Activated B cell treated with CpG ODN at 0.5 μM for 24 hours (primary cell): ENCODE results near the gene KATNB1. TPM values are rescaled to one million over a fixed set of nuclear protein-coding genes. Genes with fewer than 3 reads are reported as not detected.

Experiments
- ATAC-seq: fragments of 200-7000 bp; cut with Tn5 transposase; one replicate; pipeline ENCODE4 v1.10.0; 2021; ENCODE audit warnings: low read depth, mild to moderate bottlenecking, moderate library complexity
- CTCF ChIA-PET: fragments of 350-600 bp; sonication (Branson Sonifier 250); formaldehyde crosslinking; loops from one replicate; lab custom pipeline; 2021; ENCODE audit warnings: antibody characterized with exemption; lab: Charles Lee
- POLR2A ChIA-PET: fragments of 350-600 bp; sonication (Branson Sonifier 250); formaldehyde crosslinking; loops from one replicate; lab custom pipeline; 2021; ENCODE audit warnings: antibody characterized with exemption; lab: Charles Lee
- DNase-seq: peaks from one replicate; pipeline ENCODE4 v3.0.0; 2022
- H3K27ac Mint-ChIP-seq: one replicate; pipeline ENCODE4 v1.8.0; 2020; ENCODE audit warnings: mixed read lengths
- H3K27me3 Mint-ChIP-seq: one replicate; pipeline ENCODE4 v1.8.0; 2021; ENCODE audit warnings: mixed read lengths
- H3K36me3 Mint-ChIP-seq: one replicate; pipeline ENCODE4 v1.8.0; 2021; ENCODE audit warnings: low read depth, mixed read lengths
- H3K4me1 Mint-ChIP-seq: one replicate; pipeline ENCODE4 v1.8.0; 2021; ENCODE audit warnings: mixed read lengths
- H3K4me3 Mint-ChIP-seq: one replicate; pipeline ENCODE4 v1.8.0; 2020; ENCODE audit warnings: mild to moderate bottlenecking, mixed read lengths
- H3K9me3 Mint-ChIP-seq: one replicate; pipeline ENCODE4 v1.8.0; 2020; ENCODE audit warnings: mixed read lengths
- CTCF ChIP-seq: fragments of 200-600 bp; IDR thresholded peaks from one replicate; pipeline ENCODE4 v1.8.0; 2022; ENCODE audit warnings: antibody characterized with exemption, mild to moderate bottlenecking
- intact Hi-C: fragments of 100-400 bp; cut with micrococcal nuclease; formaldehyde crosslinking; loops from one replicate; pipeline ENCODE4 v1.15.1; 2024
- total RNA-seq: library from RNA; stranded (reverse); gene quantifications from 2 replicates; pipeline ENCODE4 v1.2.3, GENCODE V29; 2022

Gene KATNB1
- total RNA-seq, 1 donor from 2014 or later, result 16.8 TPM

- H3K4me3 Mint-ChIP-seq, result no peak overlapping the region
- POLR2A ChIA-PET, result no interaction called here
- no peaks in the 10 kb centered on the region for H3K9me3 Mint-ChIP-seq
- intact Hi-C loops, result no loop called here
- H3K27ac Mint-ChIP-seq, result no peak overlapping the region
- no peaks in the 10 kb centered on the region for H3K4me1 Mint-ChIP-seq
- no peaks in the 10 kb centered on the region for H3K36me3 Mint-ChIP-seq
- no peak for DNase-seq
- CTCF ChIA-PET, result no interaction called here
- H3K27me3 Mint-ChIP-seq, result peaks cover 7% of the 10 kb centered on the region
- no peak for ATAC-seq
- TF ChIP-seq CTCF, result no peak
These were observed 52.8 kb downstream of the KATNB1 start for GRCh38 chr16:57788252-57788841.

- intact Hi-C loops, result no loop called here
- no peaks in the 10 kb centered on the region for H3K36me3 Mint-ChIP-seq
- ChIA-PET CTCF (no interaction called here), POLR2A (no interaction called here)
- H3K4me1 Mint-ChIP-seq, result no peaks in the 10 kb centered on the region
- H3K27ac Mint-ChIP-seq, result no peak overlapping the region
- peaks cover 7% of the 10 kb centered on the region for H3K27me3 Mint-ChIP-seq
- TF ChIP-seq CTCF, result no peak
- H3K9me3 Mint-ChIP-seq, result no peaks in the 10 kb centered on the region
- no peak for ATAC-seq
- H3K4me3 Mint-ChIP-seq, result no peak overlapping the region
- no peak for DNase-seq
These were observed 53.4 kb downstream of the KATNB1 start for GRCh38 chr16:57788951-57789350.

GRCh38 chr16:57791195-57791892 lies 55.8 kb downstream of the KATNB1 start:
- H3K27me3 Mint-ChIP-seq, result peaks cover 2% of the 10 kb centered on the region
- intact Hi-C loops, result no loop called here

GRCh38 chr16:57791893-57792461 lies 56.4 kb downstream of the KATNB1 start:
- no peak for TF ChIP-seq CTCF
- Mint-ChIP-seq H3K4me3 (no peak overlapping the region), H3K4me1 (no peaks in the 10 kb centered on the region), H3K27ac (no peak overlapping the region), H3K27me3 (peaks cover 4% of the 10 kb centered on the region), H3K9me3 (no peaks in the 10 kb centered on the region), H3K36me3 (no peaks in the 10 kb centered on the region)
- intact Hi-C loops, result no loop called here
- no peak for DNase-seq
- ChIA-PET CTCF (no interaction called here), POLR2A (no interaction called here)
- ATAC-seq, result no peak

More at GRCh38 chr16:57791195-57791892, 55.8 kb downstream of the KATNB1 start:
- Mint-ChIP-seq H3K4me1 (no peaks in the 10 kb centered on the region), H3K4me3 (no peak overlapping the region), H3K9me3 (no peaks in the 10 kb centered on the region), H3K27ac (no peak overlapping the region), H3K36me3 (no peaks in the 10 kb centered on the region)
- no peak for DNase-seq
- ATAC-seq, result no peak
- no peak for TF ChIP-seq CTCF
- ChIA-PET CTCF (no interaction called here), POLR2A (no interaction called here)

- ChIA-PET POLR2A (no interaction called here), CTCF (no interaction called here)
- H3K4me3 Mint-ChIP-seq, result no peak overlapping the region
- H3K27me3 Mint-ChIP-seq, result peaks cover 20% of the 10 kb centered on the region
- no peak for ATAC-seq
- H3K36me3 Mint-ChIP-seq, result no peaks in the 10 kb centered on the region
- H3K27ac Mint-ChIP-seq, result no peak overlapping the region
- intact Hi-C loops, result no loop called here
- no peaks in the 10 kb centered on the region for H3K9me3 Mint-ChIP-seq
- peaks cover 2% of the 10 kb centered on the region for H3K4me1 Mint-ChIP-seq
- no peak for DNase-seq
- TF ChIP-seq CTCF, result no peak
These were observed 59.4 kb downstream of the KATNB1 start for GRCh38 chr16:57794849-57795430.
